Upper lobe of right lung (tissue), 1 donor: Measurements from ENCODE around the gene PNO1. TPM values are rescaled to one million over a fixed set of nuclear protein-coding genes. Genes with fewer than 3 reads are reported as not detected.
"Not testable (repeated sequence)": the region's sequence is repeated elsewhere in the genome, so short reads cannot be mapped to it uniquely, and the experiment has no call there.

Experiments used
- ATAC-seq: fragments of 200-7000 bp; cut with Tn5 transposase; one replicate; pipeline ENCODE4 v1.9.1; 2020; ENCODE audit warnings: mild to moderate bottlenecking, moderate library complexity
- DNase-seq: peaks from one replicate; pipeline ENCODE4 v3.0.0-alpha.2; 2020
- H3K27ac ChIP-seq: fragments of 200-600 bp; one replicate; pipeline ENCODE4 v1.8.0; 2022
- H3K27me3 ChIP-seq: fragments of 200-600 bp; one replicate; pipeline ENCODE4 v1.8.0; 2022; ENCODE audit warnings: mild to moderate bottlenecking
- H3K36me3 ChIP-seq: fragments of 200-600 bp; one replicate; pipeline ENCODE4 v1.8.0; 2022
- H3K4me1 ChIP-seq: fragments of 200-600 bp; one replicate; pipeline ENCODE4 v1.8.0; 2022
- H3K4me3 ChIP-seq: fragments of 200-600 bp; one replicate; pipeline ENCODE4 v1.8.0; 2022; ENCODE audit warnings: mild to moderate bottlenecking
- H3K9me3 ChIP-seq: fragments of 200-600 bp; one replicate; pipeline ENCODE4 v1.8.0; 2022
- intact Hi-C: fragments of 100-400 bp; cut with DNase I; formaldehyde crosslinking; loops from one replicate; pipeline ENCODE4 v1.11.0; 2022
- long read RNA-seq: library from polyadenylated mRNA; unstranded; transcript quantifications from one replicate; pipeline ENCODE4 v2.0.0, GENCODE V29; 2021
- total RNA-seq: library from RNA; stranded (reverse); fragmentation: NEBNext Ultra II Directional; extraction: Animal tissue kit (Norgen Biotek cat#: 25700); gene quantifications from one replicate; pipeline ENCODE4 v1.2.1, GENCODE V29; 2021
- TF ChIP-seq, protein P1 (sequence below): fragments of 200-600 bp; IDR thresholded peaks from one replicate; pipeline ENCODE4 v1.8.0; 2022; ENCODE audit warnings: antibody characterized with exemption
- donor health status: DM: no; HTN: yes; CAD: no; lungs with severe emphysema.

PNO1 gene
- 12.0 TPM for total RNA-seq
- long read RNA-seq, transcript PNO1-201 (7 exons, 2,286 nt) = major isoform, 41 of 44 reads
- long read RNA-seq, partial matches to known transcripts = 0 of 44 reads
- long read RNA-seq, other reads (novel, unspliced or antisense) = 3 of 44 reads

DNA sequence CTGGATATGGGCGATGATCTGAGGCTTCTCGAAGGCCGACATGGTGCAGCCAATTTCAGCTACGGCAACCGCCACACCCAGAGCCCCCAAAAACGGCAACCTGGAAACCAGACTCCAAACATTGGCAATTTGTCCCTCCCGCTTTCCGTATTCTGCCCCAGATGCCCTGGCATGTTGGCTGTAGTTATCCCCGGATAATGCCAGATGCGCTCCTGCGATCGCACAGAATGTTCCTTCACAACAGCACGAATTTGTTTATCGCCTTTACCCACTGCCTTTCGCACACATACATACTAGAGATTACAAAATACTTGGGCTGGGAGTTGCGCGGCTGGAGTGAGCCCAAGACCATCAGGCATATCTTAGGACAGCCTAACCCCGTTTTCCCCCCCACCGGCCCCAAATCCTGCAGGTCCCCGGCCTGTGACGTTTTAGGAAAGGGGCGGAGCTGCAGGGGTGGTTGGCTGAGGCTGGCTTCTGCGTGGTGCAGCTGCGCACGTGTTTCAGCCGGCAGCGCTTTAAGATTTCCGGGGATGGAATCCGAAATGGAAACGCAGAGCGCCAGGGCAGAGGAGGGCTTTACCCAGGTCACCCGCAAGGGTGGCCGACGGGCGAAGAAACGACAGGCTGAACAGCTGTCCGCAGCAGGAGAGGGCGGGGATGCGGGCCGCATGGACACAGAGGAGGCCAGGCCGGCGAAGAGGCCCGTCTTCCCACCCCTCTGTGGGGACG is at the start of gene PNO1:
PNO1 (plus strand) TSS at position 487 of the 732 bp plus-strand sequence; CDS start at position 534, 47 bp downstream.
- peaks cover 25% of the 10 kb centered on the region for H3K4me1 ChIP-seq
- peak within 1 kb of the TSS; percentile 93 for H3K4me3 ChIP-seq
- DNase-seq (peak; percentile 97), ATAC-seq (peak; percentile 99)
- intact Hi-C loops = no loop called here
- TF ChIP-seq, protein P1, sequence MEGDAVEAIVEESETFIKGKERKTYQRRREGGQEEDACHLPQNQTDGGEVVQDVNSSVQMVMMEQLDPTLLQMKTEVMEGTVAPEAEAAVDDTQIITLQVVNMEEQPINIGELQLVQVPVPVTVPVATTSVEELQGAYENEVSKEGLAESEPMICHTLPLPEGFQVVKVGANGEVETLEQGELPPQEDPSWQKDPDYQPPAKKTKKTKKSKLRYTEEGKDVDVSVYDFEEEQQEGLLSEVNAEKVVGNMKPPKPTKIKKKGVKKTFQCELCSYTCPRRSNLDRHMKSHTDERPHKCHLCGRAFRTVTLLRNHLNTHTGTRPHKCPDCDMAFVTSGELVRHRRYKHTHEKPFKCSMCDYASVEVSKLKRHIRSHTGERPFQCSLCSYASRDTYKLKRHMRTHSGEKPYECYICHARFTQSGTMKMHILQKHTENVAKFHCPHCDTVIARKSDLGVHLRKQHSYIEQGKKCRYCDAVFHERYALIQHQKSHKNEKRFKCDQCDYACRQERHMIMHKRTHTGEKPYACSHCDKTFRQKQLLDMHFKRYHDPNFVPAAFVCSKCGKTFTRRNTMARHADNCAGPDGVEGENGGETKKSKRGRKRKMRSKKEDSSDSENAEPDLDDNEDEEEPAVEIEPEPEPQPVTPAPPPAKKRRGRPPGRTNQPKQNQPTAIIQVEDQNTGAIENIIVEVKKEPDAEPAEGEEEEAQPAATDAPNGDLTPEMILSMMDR = peak; percentile 6
- H3K27me3 ChIP-seq = no peaks in the 10 kb centered on the region
- no peaks in the 10 kb centered on the region for H3K9me3 ChIP-seq
- peaks cover 26% of the 10 kb centered on the region for H3K36me3 ChIP-seq
- H3K27ac ChIP-seq = peak within 1 kb of the TSS; percentile 92

DNA sequence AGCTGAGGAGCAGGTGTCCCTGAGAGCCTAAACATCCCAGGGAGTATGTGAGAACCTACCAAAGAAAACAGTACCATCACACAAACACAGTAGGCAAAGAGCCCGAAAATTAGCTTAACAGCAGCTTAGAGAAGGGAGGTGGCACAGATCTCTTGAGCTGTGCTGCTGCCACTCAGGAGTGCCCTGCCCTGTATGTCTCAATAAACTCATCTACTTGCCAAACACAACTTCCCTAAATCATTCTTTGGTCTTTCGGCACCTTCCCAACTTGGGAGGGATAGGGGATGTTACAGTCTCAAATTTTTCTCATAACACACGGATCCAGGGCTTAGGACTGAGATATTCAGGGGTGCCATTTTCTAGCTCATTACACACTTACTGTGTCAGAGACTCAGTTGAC is 49.6 kb upstream of the PNO1 start:
- intact Hi-C loops = no loop called here
- H3K27me3 ChIP-seq = no peaks in the 10 kb centered on the region
- H3K4me1 ChIP-seq = no peaks in the 10 kb centered on the region
- H3K4me3 ChIP-seq = no peak overlapping the region
- ATAC-seq (peak; percentile 81), DNase-seq (no peak)
- TF ChIP-seq, protein P1 = no peak
- peaks cover 5% of the 10 kb centered on the region for H3K9me3 ChIP-seq
- H3K36me3 ChIP-seq = no peaks in the 10 kb centered on the region
- H3K27ac ChIP-seq = no peak overlapping the region

DNA sequence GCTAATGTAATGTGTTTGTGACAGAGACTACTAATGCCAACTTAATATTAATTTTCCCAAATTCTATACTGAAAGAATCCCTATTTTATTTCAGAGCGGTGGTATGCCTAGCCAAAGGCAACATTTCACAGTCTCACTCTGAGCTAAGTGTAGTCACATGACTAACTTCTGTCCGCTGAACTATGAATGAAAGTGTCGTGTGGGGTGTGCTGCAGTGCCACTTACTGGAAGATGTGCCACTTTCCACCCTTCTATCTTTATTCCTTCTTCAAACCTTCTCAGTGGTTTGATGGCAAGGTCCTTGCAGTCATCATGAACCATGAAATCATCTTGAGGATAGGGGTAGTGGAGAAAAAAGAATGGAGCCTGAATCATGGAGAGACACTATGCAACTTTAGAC is 47.6 kb upstream of the PNO1 start:
- Histone ChIP-seq H3K36me3 (no peaks in the 10 kb centered on the region), H3K27ac (no peak overlapping the region), H3K27me3 (no peaks in the 10 kb centered on the region), H3K4me3 (no peak overlapping the region), H3K4me1 (no peaks in the 10 kb centered on the region), H3K9me3 (peaks cover 5% of the 10 kb centered on the region)
- peak; percentile 74 for ATAC-seq
- intact Hi-C loops = no loop called here
- no peak for DNase-seq
- TF ChIP-seq, protein P1 = no peak

DNA sequence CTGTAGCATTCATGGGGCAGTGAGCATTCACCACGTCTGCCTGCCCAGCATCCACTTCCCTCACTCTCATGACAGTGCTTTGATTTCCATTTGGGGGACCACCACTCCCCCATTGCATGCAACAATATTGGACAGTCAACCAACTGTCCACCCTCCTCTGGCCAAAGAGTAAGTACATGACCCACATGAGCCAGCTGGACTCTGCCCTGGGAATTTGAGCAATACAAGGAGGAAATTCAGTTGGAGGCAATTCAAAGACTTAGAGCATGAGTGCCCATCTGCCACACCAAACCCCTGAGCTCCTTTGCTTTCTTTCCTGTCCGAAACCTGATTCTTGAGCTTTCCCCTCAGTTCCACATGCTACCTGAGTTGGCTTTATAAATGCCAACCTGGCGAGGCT is 41.7 kb upstream of the PNO1 start:
- no peak for DNase-seq
- Histone ChIP-seq H3K27ac (no peak overlapping the region), H3K4me3 (no peak overlapping the region), H3K36me3 (no peaks in the 10 kb centered on the region), H3K4me1 (no peaks in the 10 kb centered on the region), H3K27me3 (no peaks in the 10 kb centered on the region), H3K9me3 (no peaks in the 10 kb centered on the region)
- no peak for ATAC-seq
- intact Hi-C loops = no loop called here
- TF ChIP-seq, protein P1 = no peak

DNA sequence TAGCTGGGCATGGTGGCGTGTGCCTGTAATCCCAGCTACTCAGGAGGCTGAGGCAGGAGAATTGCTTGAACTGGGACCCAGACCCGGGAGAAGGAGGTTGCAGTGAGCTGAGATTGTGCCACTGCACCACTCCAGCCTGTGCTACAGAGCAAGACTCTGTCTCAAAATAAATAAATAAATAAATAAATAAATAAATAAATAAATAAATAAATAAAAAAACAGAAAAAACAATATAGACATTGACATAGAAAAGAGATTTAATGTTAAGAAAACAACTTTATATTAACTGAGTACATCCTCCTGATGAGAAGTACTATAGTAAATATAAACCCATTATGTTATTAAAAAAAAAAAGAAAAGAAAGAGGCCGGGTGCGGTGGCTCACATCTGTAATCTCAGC is 39.8 kb upstream of the PNO1 start:
- H3K27ac ChIP-seq, intact Hi-C loops, H3K9me3 ChIP-seq, ATAC-seq, H3K4me3 ChIP-seq, H3K36me3 ChIP-seq, H3K4me1 ChIP-seq, H3K27me3 ChIP-seq, DNase-seq: not testable (repeated sequence)

DNA sequence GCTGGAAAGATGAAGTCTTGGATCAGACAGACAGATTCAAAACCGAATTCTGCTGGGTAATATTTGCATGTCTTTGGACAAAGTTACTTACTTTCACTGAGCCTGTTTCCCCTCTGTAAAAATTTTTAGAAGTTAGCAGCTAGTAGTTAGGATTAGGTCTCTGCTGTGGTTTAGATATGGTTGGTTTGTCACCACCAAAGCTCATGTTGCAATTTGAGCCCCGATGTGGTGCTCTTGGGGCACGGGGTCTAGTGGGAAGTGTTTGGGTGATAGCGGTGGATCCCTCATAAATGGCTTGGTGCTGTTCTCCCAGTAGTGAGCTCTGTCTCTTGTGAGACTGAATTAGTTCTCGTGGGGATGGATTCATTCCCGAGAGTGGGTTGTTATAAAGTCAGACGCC is 38.9 kb upstream of the PNO1 start:
- no peak for DNase-seq
- H3K27me3 ChIP-seq = no peaks in the 10 kb centered on the region
- no peak overlapping the region for H3K27ac ChIP-seq
- no peaks in the 10 kb centered on the region for H3K36me3 ChIP-seq
- no peak for ATAC-seq
- no peak overlapping the region for H3K4me3 ChIP-seq
- TF ChIP-seq, protein P1 = no peak
- intact Hi-C loops = no loop called here
- no peaks in the 10 kb centered on the region for H3K4me1 ChIP-seq
- no peaks in the 10 kb centered on the region for H3K9me3 ChIP-seq
